GM21619 (cell line): ENCODE results near the gene HIPK4.
"Not testable (repeated sequence)": the region's sequence is repeated elsewhere in the genome, so short reads cannot be mapped to it uniquely, and the experiment has no call there.

Source experiments
- ATAC-seq: cut with Tn5 transposase; IDR thresholded peaks from one replicate; pipeline ENCODE4 v1.9.1; 2021; ENCODE audit not compliant: unreplicated experiment

Gene HIPK4

GRCh38 chr19:40416918-40417642, 27.1 kb upstream of the HIPK4 start:
- no peak for ATAC-seq

DNA sequence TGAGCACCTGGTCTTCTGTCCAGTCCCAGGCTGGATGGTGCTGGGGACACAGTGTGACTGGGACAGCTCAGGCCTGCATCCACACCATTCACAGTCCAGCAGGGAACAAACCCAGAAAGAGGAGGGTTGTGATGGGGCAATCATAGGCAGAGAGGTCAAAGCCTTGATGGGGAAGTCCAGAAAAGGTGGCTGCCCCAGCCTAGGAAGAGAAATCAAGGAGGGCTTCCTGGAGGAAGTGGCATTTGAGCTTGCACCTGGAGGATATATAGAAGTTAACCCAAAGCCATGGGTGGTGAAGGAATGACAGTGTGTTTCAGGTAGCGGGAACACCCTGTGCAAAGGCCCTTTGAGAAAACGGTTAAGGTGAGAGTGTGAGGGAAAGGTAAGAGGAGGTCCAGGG, 25.8 kb upstream of the HIPK4 start:
- ATAC-seq, result no peak

DNA sequence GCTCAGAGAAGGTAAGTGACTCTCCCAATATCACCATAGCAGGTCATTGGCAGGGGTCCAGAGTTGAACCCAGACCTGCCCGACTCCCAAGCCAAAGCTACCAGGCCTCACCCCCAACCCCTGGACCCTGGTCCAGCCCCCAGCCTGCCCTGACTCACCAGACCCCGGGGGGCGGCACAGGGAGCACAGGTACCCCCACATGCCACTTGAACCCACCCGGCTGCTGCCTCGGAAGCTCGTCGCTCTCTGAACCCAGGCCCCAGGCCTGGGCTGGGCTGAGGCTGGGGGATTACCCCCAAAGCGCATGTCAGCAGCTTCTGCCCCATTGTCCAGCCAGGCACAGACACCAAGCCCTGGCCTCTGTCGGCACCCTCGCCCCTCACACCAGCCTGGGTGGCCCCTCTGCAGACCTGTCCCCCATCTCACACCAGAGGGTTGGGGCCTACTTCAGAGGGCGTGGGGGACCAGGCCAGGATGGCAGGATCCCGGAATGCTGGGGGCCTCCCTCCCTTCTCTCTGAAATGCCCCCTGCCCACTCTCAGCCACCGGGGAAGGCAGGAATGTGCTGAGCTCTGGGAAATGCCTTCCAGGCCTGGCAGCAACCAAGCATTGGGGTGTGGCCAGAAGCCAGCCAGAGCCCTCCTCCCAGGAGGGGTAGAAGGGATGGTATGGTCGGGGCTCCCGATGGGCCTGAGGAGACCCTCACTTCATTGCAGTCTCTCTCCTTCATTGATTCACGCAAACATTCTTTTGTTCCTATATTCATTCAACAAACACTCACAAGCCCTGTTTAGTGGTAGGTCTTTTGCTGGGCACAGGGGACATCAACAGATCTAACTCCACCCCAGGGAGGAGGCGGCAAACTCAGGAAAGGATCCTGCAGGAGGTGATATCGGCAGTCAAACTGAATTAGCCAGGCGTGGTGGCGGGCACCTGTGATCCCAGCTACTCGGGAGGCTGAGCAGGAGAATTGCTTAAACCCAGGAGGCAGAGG, 24.9 kb upstream of the HIPK4 start:
- no peak for ATAC-seq

GRCh38 chr19:40413291-40413845, 23.4 kb upstream of the HIPK4 start, which contains the start of gene PRX:
Gene PRX (minus strand): TSS chr19:40413378. CDS start chr19:40407932, 5,446 bp downstream.
- ATAC-seq, result no peak

DNA sequence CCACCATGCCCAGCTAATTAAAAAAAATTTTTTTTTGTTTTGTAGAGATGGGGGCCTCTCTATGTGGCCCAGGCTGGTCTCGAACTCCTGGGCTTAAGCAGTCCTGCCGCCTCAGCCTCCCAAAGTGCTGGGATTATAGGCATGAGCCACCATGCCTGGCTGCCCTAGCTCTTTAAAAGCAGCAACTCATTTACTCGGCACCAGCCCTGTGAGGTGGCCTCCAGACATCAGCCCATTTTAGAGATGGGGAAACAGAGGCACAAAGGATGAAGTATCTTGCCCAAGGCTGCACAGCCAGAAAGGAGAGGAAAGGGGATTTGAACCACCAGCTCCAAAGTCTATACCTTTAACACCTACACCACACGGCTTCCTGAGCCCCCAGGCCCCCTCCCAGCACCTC, 22.9 kb upstream of the HIPK4 start:
- no peak for ATAC-seq

DNA sequence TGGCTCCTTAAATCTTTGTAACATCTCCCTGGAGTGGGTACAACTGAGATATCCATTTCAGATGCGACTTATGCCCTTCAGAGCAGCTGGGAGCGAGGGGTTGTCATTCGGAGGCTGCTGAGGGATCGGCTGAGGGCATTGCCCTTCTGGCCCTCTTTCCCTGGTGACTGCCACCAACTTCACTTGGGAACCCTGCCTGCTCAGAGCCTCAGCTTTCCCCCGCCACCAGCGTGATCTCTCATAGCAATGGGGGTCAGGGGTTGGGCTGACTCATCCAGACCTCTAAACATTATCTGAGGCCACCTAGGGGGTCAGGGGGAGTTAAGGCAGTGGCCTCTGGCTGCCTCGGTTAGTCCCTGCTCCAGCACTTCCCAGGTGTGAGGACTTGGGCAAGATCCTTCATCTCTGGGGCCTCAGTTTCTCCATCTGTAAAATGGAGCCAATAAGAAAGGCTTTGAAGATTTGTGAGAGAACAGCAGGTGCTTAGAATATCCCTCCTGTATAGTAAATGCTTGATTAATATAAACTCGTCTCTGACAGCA, 22.0 kb upstream of the HIPK4 start:
- no peak for ATAC-seq

DNA sequence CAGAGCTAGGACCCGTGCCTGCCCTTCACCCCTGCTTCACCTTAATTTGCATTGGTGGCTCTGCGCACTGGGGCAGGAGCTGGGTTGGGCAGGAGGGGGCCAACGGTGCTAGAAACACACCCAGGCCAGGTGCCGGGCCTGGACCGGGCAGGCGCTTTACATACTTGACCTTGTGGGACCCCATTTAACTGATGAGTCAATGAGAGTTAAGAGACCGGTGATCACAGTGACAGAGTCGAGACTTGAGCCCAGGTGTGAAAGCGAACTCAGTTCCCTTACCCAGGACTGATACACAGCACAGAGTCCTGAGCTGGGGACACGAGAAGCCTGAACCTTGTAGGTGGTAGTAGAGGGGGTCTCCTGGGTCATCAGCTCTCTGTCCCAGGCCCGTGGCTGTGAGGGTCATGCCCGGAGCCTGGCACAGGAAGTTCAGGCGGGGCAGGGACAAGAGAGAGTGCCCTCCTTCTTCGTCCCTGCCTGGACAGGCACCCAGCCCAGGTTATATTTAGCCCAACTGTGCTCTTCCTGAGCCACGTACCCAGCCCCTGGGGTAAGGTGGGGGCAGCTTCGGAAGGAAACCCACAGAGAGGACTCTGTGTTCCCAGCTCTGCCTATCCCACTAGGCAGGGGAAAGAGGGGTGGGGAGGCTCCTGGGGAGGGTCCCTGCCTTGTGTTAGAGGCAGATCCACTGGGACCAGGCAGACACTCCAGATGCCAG, 21.3 kb upstream of the HIPK4 start:
- no peak for ATAC-seq

GRCh38 chr19:40410030-40410389, 20.0 kb upstream of the HIPK4 start:
- no peak for ATAC-seq

- not testable (repeated sequence) for ATAC-seq
Measured at GRCh38 chr19:40408598-40408925, 18.6 kb upstream of the HIPK4 start.

DNA sequence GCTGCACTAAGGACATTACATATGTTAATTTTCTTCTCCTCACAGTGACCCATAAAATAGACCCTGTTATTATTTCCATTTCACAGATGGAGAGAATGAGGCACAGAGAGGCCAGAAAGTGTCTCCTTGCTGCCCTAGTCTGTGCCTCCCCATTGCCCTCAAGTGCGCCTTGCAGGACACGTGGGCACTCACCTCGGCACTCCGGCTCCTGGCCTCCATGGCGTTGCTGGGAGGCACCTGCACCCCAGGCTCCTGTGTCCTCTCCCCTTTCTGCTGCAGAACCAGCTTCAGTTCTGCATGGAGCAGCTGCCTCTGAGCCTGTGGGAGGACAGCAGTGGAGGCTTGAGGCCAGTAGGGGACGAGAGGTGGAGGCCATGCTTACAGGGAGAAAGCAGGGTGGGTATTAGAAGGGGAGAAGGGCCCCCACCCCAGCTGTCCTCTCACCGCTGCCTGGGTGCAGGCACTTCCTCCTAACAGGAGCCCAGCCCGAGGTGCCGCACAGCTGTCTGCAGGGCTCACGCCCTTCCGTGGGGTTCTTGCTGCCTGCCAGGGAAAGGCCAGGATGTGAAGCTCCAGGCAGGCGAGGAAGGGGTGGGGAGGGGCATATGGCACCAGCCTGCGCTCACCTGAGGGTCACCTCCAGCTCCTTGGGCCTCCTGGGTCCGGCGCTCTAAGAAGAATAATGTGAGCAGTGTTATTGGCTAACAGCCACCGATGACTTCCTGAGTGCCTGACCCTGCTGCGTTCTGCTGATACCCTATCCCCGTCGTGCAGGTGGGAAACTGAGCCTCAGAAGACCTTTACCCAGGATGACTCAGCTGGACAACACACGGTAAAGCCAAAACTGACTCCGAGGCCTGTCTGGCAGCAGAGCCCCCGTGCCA, 18.0 kb upstream of the HIPK4 start:
- no peak for ATAC-seq

DNA sequence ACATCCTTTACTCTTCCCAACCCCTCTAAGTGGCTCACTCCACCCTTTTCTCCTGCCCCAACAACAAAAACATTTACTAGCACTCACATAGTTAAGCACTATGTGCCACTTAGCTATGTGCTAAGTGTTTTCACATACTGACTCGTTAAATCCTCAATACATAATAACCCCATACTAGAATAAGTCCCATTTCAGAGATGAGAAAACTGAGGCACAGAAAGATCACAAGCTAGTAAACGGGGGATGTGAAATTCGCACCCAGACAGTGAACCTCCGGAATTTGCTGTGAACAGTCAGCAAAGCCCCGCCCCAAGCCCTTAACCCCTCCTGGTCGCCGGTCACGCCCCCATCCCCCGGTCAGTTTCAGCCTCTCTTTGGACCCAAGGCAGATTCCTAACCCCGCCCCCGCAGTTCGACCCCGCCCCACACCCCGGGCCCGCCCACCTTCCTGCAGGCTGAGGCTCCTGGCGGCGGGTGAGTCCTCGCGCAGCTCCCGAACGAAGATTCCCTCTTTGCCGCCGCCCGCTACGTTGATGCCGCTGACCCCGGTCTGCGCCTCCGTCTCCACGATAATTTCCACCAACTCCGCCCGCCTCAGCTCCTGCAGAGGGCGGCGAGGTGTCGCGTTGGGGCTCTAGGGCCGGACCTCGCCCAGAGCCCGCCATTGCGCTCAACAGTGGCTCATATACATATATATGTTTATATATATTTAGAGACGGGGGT, 13.4 kb upstream of the HIPK4 start:
- ATAC-seq, result peak; percentile 66

- no peak for ATAC-seq
Measured at GRCh38 chr19:40400559-40400958, 10.6 kb upstream of the HIPK4 start.

DNA sequence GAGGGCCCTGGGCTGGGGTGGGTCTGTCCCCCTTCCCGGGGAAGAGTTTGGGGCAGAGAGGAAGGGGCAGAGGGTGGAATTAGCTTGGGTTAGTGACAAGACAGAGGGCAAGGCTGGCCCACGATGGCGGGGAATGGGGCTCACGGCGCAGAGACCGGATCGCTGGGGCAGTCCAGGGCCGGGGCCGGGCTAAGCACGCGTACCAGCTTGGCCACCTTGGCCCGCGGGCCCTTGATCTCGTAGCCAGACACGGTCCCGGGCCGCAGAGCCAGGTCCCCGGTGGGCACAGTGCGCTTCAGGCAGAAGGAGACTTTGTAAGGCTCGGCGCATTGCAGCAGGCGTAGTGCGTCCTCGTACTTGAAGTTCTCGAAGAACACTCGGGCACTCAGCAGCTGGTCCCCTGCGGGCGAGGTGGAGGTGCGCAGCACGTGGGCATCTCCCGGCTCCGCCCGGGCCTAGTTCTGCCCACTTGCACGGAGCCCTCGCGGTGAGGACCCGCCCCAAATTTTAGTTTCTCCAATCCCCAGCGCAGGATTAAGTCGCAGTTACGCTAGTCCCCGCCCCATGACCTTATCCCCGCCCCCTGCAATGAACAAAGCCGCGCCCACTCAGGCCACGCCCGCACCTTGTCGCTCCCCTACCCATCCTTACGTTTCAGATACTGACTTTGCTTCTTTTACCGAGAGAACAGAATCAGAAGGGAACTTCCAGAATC, 8.6 kb upstream of the HIPK4 start:
- no peak for ATAC-seq

DNA sequence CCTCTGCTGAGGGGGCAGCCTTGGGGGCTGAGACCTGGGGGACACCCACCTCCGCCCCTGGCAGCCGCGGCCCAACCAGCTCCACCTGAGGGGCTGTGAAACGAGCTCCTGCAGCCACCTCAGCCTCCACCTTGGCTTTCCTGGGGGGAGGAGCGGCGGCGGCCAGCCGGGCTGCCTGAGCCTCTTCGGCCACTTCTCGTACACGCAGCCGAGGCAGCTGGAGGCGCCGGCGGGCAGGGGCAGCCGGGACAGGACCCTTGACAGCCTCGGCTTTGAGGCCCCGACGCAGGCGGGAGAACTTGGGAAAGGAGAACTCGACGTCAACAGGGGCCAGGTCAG, 7.6 kb upstream of the HIPK4 start:
- ATAC-seq, result no peak

- no peak for ATAC-seq
Measured at GRCh38 chr19:40396886-40397567, 7.0 kb upstream of the HIPK4 start.

DNA sequence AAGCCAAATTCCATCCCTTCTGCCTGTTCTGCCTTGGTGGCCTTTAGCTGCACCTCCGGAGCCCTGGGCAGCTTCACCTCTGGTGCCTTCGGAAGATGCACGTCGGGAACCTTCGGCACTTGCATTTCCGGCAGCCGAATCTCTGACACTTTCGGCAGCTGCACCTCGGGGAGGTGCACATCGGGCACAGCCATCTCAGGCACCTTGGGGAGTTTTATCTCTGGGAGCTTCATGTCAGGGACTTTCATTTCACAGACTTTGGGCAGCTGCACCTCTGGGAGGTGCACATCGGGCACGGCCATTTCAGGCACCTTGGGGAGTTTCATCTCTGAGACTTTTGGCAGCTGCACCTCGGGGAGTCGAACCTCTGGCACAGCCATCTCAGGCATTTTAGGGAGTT, 6.0 kb upstream of the HIPK4 start:
- ATAC-seq, result no peak

- no peak for ATAC-seq
Measured at GRCh38 chr19:40394816-40395210, 4.8 kb upstream of the HIPK4 start.
